H9 (cell line): ENCODE results near the gene SLC4A5. TPM values are rescaled to one million over a fixed set of nuclear protein-coding genes. Genes with fewer than 3 reads are reported as not detected.

Experiments
- DNase-seq: peaks from one replicate; pipeline ENCODE4 v3.0.0-alpha.2; 2017
- H2AFZ ChIP-seq: one replicate; pipeline ENCODE4 v1.6.1; 2013; ENCODE audit warnings: mild to moderate bottlenecking, low read length, control low read depth, moderate library complexity
- H2AK5ac ChIP-seq: 2 replicates; pipeline ENCODE4 v1.6.1; 2013; ENCODE audit warnings: low read length, control low read depth, mixed read lengths; ENCODE audit not compliant: insufficient read length
- H2BK120ac ChIP-seq: one replicate; pipeline ENCODE4 v1.6.1; 2013; ENCODE audit warnings: low read depth, mild to moderate bottlenecking, low read length, control low read depth, inconsistent platforms; ENCODE audit not compliant: poor library complexity, severe bottlenecking
- H2BK12ac ChIP-seq: 2 replicates; pipeline ENCODE4 v1.6.1; 2013; ENCODE audit warnings: low read length, control low read depth, mixed read lengths, low read depth; ENCODE audit not compliant: insufficient read length
- H2BK15ac ChIP-seq: 2 replicates; pipeline ENCODE4 v1.6.1; 2013; ENCODE audit warnings: low read depth, low read length, control low read depth
- H2BK20ac ChIP-seq: one replicate; pipeline ENCODE4 v1.6.1; 2013; ENCODE audit warnings: low read depth, mild to moderate bottlenecking, low read length, control low read depth, inconsistent platforms; ENCODE audit not compliant: poor library complexity, severe bottlenecking
- H2BK5ac ChIP-seq: 2 replicates; pipeline ENCODE4 v1.6.1; 2013; ENCODE audit warnings: low read length, control low read depth, mixed read lengths; ENCODE audit not compliant: insufficient read length
- H3K14ac ChIP-seq: 2 replicates; pipeline ENCODE4 v1.6.1; 2013; ENCODE audit warnings: low read length, control low read depth; ENCODE audit not compliant: insufficient read depth
- H3K18ac ChIP-seq: 2 replicates; pipeline ENCODE4 v1.6.1; 2013; ENCODE audit warnings: low read depth, mild to moderate bottlenecking, mixed read lengths, low read length, control low read depth; ENCODE audit not compliant: insufficient read length
- H3K23ac ChIP-seq: 2 replicates; pipeline ENCODE4 v1.6.1; 2013; ENCODE audit warnings: low read length, control low read depth, mixed read lengths, low read depth; ENCODE audit not compliant: insufficient read length
- H3K23me2 ChIP-seq: 2 replicates; pipeline ENCODE4 v1.6.1; 2013; ENCODE audit warnings: low read depth, mild to moderate bottlenecking, mixed read lengths, low read length, control low read depth; ENCODE audit not compliant: insufficient read length, poor library complexity, severe bottlenecking
- H3K27ac ChIP-seq: 2 replicates; pipeline ENCODE4 v1.5.1; 2013; ENCODE audit warnings: low read length, control low read depth, mixed read lengths, low read depth; ENCODE audit not compliant: insufficient read length
- H3K27me3 ChIP-seq: 2 replicates; pipeline ENCODE4 v1.6.1; 2013; ENCODE audit warnings: low read length, control low read depth, inconsistent platforms; ENCODE audit not compliant: insufficient read depth
- H3K4ac ChIP-seq: 2 replicates; pipeline ENCODE4 v1.6.1; 2013; ENCODE audit warnings: low read depth, mild to moderate bottlenecking, control low read depth, inconsistent platforms, low read length, moderate library complexity
- H3K4me1 ChIP-seq: 2 replicates; pipeline ENCODE4 v1.6.1; 2013; ENCODE audit warnings: low read length, control low read depth, inconsistent platforms; ENCODE audit not compliant: insufficient read depth
- H3K4me2 ChIP-seq: 2 replicates; pipeline ENCODE4 v1.6.1; 2013; ENCODE audit warnings: low read length, control low read depth, mixed read lengths; ENCODE audit not compliant: insufficient read length, insufficient read depth
- H3K56ac ChIP-seq: 2 replicates; pipeline ENCODE4 v1.6.1; 2013; ENCODE audit warnings: low read depth, mild to moderate bottlenecking, mixed read lengths, low read length, control low read depth; ENCODE audit not compliant: insufficient read length
- H3K79me1 ChIP-seq: 2 replicates; pipeline ENCODE4 v1.6.1; 2013; ENCODE audit warnings: low read depth, mild to moderate bottlenecking, moderate library complexity, low read length, control low read depth, inconsistent platforms; ENCODE audit not compliant: insufficient read depth, poor library complexity, severe bottlenecking
- H3K79me2 ChIP-seq: 2 replicates; pipeline ENCODE4 v1.6.1; 2013; ENCODE audit warnings: low read length, control low read depth, inconsistent platforms; ENCODE audit not compliant: insufficient read depth
- H3K9ac ChIP-seq: 2 replicates; pipeline ENCODE4 v1.6.1; 2013; ENCODE audit warnings: low read length, control low read depth, mixed read lengths; ENCODE audit not compliant: insufficient read length; ENCODE audit errors: extremely low read depth
- H3K9me3 ChIP-seq: one replicate; pipeline ENCODE4 v1.6.1; 2013; ENCODE audit warnings: low read depth, low read length, inconsistent platforms; ENCODE audit not compliant: control insufficient read depth
- H3T11ph ChIP-seq: one replicate; pipeline ENCODE4 v1.6.1; 2013; ENCODE audit warnings: mild to moderate bottlenecking, low read length, control low read depth, inconsistent platforms
- H4K20me1 ChIP-seq: one replicate; pipeline ENCODE4 v1.6.1; 2013; ENCODE audit not compliant: control insufficient read depth, insufficient read length, insufficient read depth
- H4K5ac ChIP-seq: 2 replicates; pipeline ENCODE4 v1.6.1; 2013; ENCODE audit warnings: low read depth, mild to moderate bottlenecking, mixed read lengths, low read length, control low read depth; ENCODE audit not compliant: insufficient read length
- H4K8ac ChIP-seq: replicated peaks from 2 replicates; pipeline ENCODE4 v1.6.1; 2013; ENCODE audit warnings: low read length, control low read depth, mixed read lengths, low read depth; ENCODE audit not compliant: insufficient read length
- H4K91ac ChIP-seq: 2 replicates; pipeline ENCODE4 v1.6.1; 2013; ENCODE audit warnings: low read depth, mild to moderate bottlenecking, moderate library complexity, mixed read lengths, low read length, control low read depth; ENCODE audit not compliant: insufficient read length
- H3K27ac Mint-ChIP-seq, 3 experiments: 2 replicates in 2 of 3; 3 replicates in 1 of 3; pipeline ENCODE4 v1.8.0; 2020 to 2021; ENCODE audit warnings: mixed read lengths in 3 of 3, mild to moderate bottlenecking in 1 of 3, moderate library complexity in 1 of 3
- H3K27me3 Mint-ChIP-seq: 2 replicates; pipeline ENCODE4 v1.8.0; 2021; ENCODE audit warnings: low read depth, mild to moderate bottlenecking, moderate library complexity, mixed read lengths
- H3K36me3 Mint-ChIP-seq, 3 experiments: 2 replicates in 2 of 3; 3 replicates in 1 of 3; pipeline ENCODE4 v1.8.0; 2020 to 2021; ENCODE audit warnings: low read depth in 3 of 3, mixed read lengths in 3 of 3; ENCODE audit not compliant: insufficient read depth in 1 of 3
- H3K4me1 Mint-ChIP-seq, 2 experiments: 2 replicates each; pipeline ENCODE4 v1.8.0; 2020; ENCODE audit warnings: mixed read lengths in 2 of 2
- H3K4me3 Mint-ChIP-seq, 2 experiments: 2 replicates in 1 of 2; 3 replicates in 1 of 2; pipeline ENCODE4 v1.8.0; 2020 to 2021; ENCODE audit warnings: mild to moderate bottlenecking in 2 of 2, mixed read lengths in 2 of 2, moderate library complexity in 1 of 2
- H3K9me3 Mint-ChIP-seq, 2 experiments: 2 replicates in 1 of 2; 3 replicates in 1 of 2; pipeline ENCODE4 v1.8.0; 2020; ENCODE audit warnings: mild to moderate bottlenecking in 2 of 2, mixed read lengths in 2 of 2, moderate library complexity in 1 of 2
- CTCF ChIP-seq: fragments of 200-600 bp; sonication (generic); conservative IDR thresholded peaks from 3 replicates; pipeline ENCODE4 v1.8.0; 2021; ENCODE audit warnings: antibody characterized with exemption, mild to moderate bottlenecking
- WGBS: extraction: QIAGEN DNeasy Blood & Tissue Kit; methylation state at CpG from one replicate; pipeline ENCODE4 v1.1.7; 2013; ENCODE audit warnings: missing lambda C conversion rate, low lambda C conversion rate, mixed read lengths; ENCODE audit not compliant: insufficient read length; ENCODE audit errors: extremely low coverage; 5-methylcytosine and 5-hydroxymethylcytosine counted together
- total RNA-seq: library from RNA; stranded (reverse); gene quantifications from 2 replicates; pipeline ENCODE4 v1.2.1, GENCODE V29; 2021

SLC4A5 gene
- total RNA-seq, 1 experiment from 2014 or later = 0.50 TPM

- H3K27me3 ChIP-seq = no peaks in the 10 kb centered on the region
Measured at GRCh38 chr2:74278694-74279093, 64.5 kb downstream of the SLC4A5 start.

More at GRCh38 chr2:74278694-74279093, 64.5 kb downstream of the SLC4A5 start:
- H2BK20ac ChIP-seq = no peak overlapping the region
- H2BK5ac ChIP-seq = no peak overlapping the region
- H3K79me1 ChIP-seq = no peaks in the 10 kb centered on the region
- Mint-ChIP-seq H3K9me3 (no peaks in the 10 kb centered on the region), H3K27me3 (peaks cover 34% of the 10 kb centered on the region), H3K27ac (no peak overlapping the region), H3K36me3 (no peaks in the 10 kb centered on the region), H3K4me3 (no peak overlapping the region), H3K4me1 (no peaks in the 10 kb centered on the region)
- no peak overlapping the region for H4K8ac ChIP-seq
- no peak overlapping the region for H3K27ac ChIP-seq
- no peaks in the 10 kb centered on the region for H3K79me2 ChIP-seq
- H2BK15ac ChIP-seq = no peak overlapping the region
- no peak for TF ChIP-seq CTCF
- H3K23me2 ChIP-seq = no peaks in the 10 kb centered on the region
- H3K9ac ChIP-seq = no peak overlapping the region
- no peak for DNase-seq
- no peak overlapping the region; the same call in 1 of the 2 replicates for H3K14ac ChIP-seq
- no peak overlapping the region for H2BK12ac ChIP-seq
- no peak overlapping the region for H3K23ac ChIP-seq
- H3T11ph ChIP-seq = no peak overlapping the region
- no peak overlapping the region for H2AK5ac ChIP-seq
- no peak overlapping the region for H4K91ac ChIP-seq
- H3K56ac ChIP-seq = no peak overlapping the region
- WGBS = no CpG with 5 or more reads among the region's 4 CpGs
- no peak overlapping the region for H3K4me2 ChIP-seq
- H4K5ac ChIP-seq = no peak overlapping the region
- H3K18ac ChIP-seq = no peak overlapping the region
- no peaks in the 10 kb centered on the region for H3K4me1 ChIP-seq
- no peak overlapping the region for H3K4ac ChIP-seq
- H3K9me3 ChIP-seq = no peaks in the 10 kb centered on the region
- H2AFZ ChIP-seq = no peak overlapping the region
- no peak overlapping the region for H2BK120ac ChIP-seq
- no peaks in the 10 kb centered on the region for H4K20me1 ChIP-seq
